ENCODE measurements around the gene MAGEA9. TPM values are rescaled to one million over a fixed set of nuclear protein-coding genes. Genes with fewer than 3 reads are reported as not detected.

The MAGEA9 gene
- total RNA-seq, 2 experiments from 2014 or later = not detected

GRCh38 chrX:149799095-149799714, 17.5 kb downstream of the MAGEA9 start:
- Mint-ChIP-seq H3K27me3 (no peaks in the 10 kb centered on the region), H3K9me3 (no peaks in the 10 kb centered on the region), H3K27ac (peak overlapping the region; percentile 35), H3K36me3 (ENCODE audit: low read depth) (no peaks in the 10 kb centered on the region), H3K4me3 (no peak overlapping the region), H3K4me1 (ENCODE audit: low read depth) (peaks cover 22% of the 10 kb centered on the region)
- H3K4me3 ChIP-seq (ENCODE audit: low read length) = no peak overlapping the region
- H3K27me3 ChIP-seq (ENCODE audit: control insufficient read depth in 1 of 2, insufficient read depth in 2 of 2, low read length in 2 of 2) = no peaks in the 10 kb centered on the region
- intact Hi-C loops (cut with DNase I, micrococcal nuclease) = no loop called here
- H3K27ac ChIP-seq (ENCODE audit: low read depth in 1 of 2, low read length in 2 of 2) = no peak overlapping the region
- H3K9me3 ChIP-seq (ENCODE audit: control insufficient read depth in 1 of 2, insufficient read depth in 1 of 2, low read length in 2 of 2) = no peaks in the 10 kb centered on the region
- H3K4me1 ChIP-seq (ENCODE audit: insufficient read depth, low read length) = peaks cover 6% of the 10 kb centered on the region
- TF ChIP-seq, protein P1, sequence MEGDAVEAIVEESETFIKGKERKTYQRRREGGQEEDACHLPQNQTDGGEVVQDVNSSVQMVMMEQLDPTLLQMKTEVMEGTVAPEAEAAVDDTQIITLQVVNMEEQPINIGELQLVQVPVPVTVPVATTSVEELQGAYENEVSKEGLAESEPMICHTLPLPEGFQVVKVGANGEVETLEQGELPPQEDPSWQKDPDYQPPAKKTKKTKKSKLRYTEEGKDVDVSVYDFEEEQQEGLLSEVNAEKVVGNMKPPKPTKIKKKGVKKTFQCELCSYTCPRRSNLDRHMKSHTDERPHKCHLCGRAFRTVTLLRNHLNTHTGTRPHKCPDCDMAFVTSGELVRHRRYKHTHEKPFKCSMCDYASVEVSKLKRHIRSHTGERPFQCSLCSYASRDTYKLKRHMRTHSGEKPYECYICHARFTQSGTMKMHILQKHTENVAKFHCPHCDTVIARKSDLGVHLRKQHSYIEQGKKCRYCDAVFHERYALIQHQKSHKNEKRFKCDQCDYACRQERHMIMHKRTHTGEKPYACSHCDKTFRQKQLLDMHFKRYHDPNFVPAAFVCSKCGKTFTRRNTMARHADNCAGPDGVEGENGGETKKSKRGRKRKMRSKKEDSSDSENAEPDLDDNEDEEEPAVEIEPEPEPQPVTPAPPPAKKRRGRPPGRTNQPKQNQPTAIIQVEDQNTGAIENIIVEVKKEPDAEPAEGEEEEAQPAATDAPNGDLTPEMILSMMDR (IDR thresholded peaks at IDR 0.05) = no peak
- DNase-seq = peak in 2 of 14 experiments; percentile 5 to 16
- H3K36me3 ChIP-seq (ENCODE audit: insufficient read depth, low read length) = no peaks in the 10 kb centered on the region
- no peak for ATAC-seq (ENCODE audit: poor library complexity)
- ChIA-PET CTCF (no interaction called here), POLR2A (no interaction called here)

DNA sequence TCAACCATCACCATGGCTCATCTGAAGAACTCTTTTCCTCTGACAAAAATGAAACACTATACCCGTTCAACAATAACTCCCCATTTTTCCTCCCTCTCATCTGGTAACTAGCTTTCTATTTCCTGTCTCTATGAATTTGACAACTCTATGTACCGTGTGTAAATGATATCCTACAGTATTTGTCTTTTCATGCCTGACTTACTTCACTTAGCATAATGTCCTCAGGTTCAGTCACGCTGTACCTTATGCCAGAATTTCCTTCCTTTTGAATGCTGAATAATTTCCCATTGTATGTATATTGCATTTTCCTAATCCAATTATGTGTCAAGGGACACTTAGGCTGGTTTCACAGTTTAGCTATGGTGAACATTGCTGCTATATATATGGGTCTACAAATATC, 18.2 kb downstream of the MAGEA9 start:
- H3K9me3 ChIP-seq (ENCODE audit: control insufficient read depth in 1 of 2, insufficient read depth in 1 of 2, low read length in 2 of 2) = no peaks in the 10 kb centered on the region
- H3K27ac Mint-ChIP-seq = peak overlapping the region; percentile 35
- intact Hi-C loops (cut with DNase I, micrococcal nuclease) = no loop called here
- no peaks in the 10 kb centered on the region for H3K27me3 ChIP-seq (ENCODE audit: control insufficient read depth in 1 of 2, insufficient read depth in 2 of 2, low read length in 2 of 2)
- ChIA-PET POLR2A (no interaction called here), CTCF (no interaction called here)
- no peaks in the 10 kb centered on the region for H3K27me3 Mint-ChIP-seq
- ATAC-seq (ENCODE audit: poor library complexity) = no peak
- no peaks in the 10 kb centered on the region for H3K36me3 ChIP-seq (ENCODE audit: insufficient read depth, low read length)
- H3K36me3 Mint-ChIP-seq (ENCODE audit: low read depth) = no peaks in the 10 kb centered on the region
- H3K27ac ChIP-seq (ENCODE audit: low read depth in 1 of 2, low read length in 2 of 2) = no peak overlapping the region
- TF ChIP-seq, protein P1 (IDR thresholded peaks at IDR 0.05) = no peak
- no peak overlapping the region for H3K4me3 ChIP-seq (ENCODE audit: low read length)
- H3K4me1 ChIP-seq (ENCODE audit: insufficient read depth, low read length) = peaks cover 6% of the 10 kb centered on the region
- peaks cover 22% of the 10 kb centered on the region for H3K4me1 Mint-ChIP-seq (ENCODE audit: low read depth)
- DNase-seq = no peak
- H3K4me3 Mint-ChIP-seq = no peak overlapping the region
- H3K9me3 Mint-ChIP-seq = no peaks in the 10 kb centered on the region

GRCh38 chrX:149803458-149804062, 21.8 kb downstream of the MAGEA9 start:
- no peak for DNase-seq
- Histone ChIP-seq H3K9me3 (ENCODE audit: control insufficient read depth in 1 of 2, insufficient read depth in 1 of 2, low read length in 2 of 2) (no peaks in the 10 kb centered on the region), H3K27ac (ENCODE audit: low read depth in 1 of 2, low read length in 2 of 2) (no peak overlapping the region), H3K4me3 (ENCODE audit: low read length) (no peak overlapping the region), H3K27me3 (ENCODE audit: control insufficient read depth in 1 of 2, insufficient read depth in 2 of 2, low read length in 2 of 2) (no peaks in the 10 kb centered on the region), H3K36me3 (ENCODE audit: insufficient read depth, low read length) (no peaks in the 10 kb centered on the region), H3K4me1 (ENCODE audit: insufficient read depth, low read length) (peaks cover 6% of the 10 kb centered on the region)
- Mint-ChIP-seq H3K9me3 (no peaks in the 10 kb centered on the region), H3K27ac (no peak overlapping the region), H3K27me3 (no peaks in the 10 kb centered on the region), H3K4me3 (no peak overlapping the region), H3K36me3 (ENCODE audit: low read depth) (no peaks in the 10 kb centered on the region), H3K4me1 (ENCODE audit: low read depth) (peaks cover 13% of the 10 kb centered on the region)
- intact Hi-C loops (cut with DNase I, micrococcal nuclease) = no loop called here
- ChIA-PET CTCF (no interaction called here), POLR2A (no interaction called here)
- no peak for ATAC-seq (ENCODE audit: poor library complexity)
- TF ChIP-seq, protein P1 (IDR thresholded peaks at IDR 0.05) = no peak
